ENCODE data around the gene ITGB7. TPM values are rescaled to one million over a fixed set of nuclear protein-coding genes. Genes with fewer than 3 reads are reported as not detected.

The ITGB7 gene
- total and polyA plus RNA-seq, 9 of the 15 experiments (the other 6 are each of a cell fraction or from before 2014, with no cell fraction given): 0.06 to 2.0 (median 0.67) TPM

DNA sequence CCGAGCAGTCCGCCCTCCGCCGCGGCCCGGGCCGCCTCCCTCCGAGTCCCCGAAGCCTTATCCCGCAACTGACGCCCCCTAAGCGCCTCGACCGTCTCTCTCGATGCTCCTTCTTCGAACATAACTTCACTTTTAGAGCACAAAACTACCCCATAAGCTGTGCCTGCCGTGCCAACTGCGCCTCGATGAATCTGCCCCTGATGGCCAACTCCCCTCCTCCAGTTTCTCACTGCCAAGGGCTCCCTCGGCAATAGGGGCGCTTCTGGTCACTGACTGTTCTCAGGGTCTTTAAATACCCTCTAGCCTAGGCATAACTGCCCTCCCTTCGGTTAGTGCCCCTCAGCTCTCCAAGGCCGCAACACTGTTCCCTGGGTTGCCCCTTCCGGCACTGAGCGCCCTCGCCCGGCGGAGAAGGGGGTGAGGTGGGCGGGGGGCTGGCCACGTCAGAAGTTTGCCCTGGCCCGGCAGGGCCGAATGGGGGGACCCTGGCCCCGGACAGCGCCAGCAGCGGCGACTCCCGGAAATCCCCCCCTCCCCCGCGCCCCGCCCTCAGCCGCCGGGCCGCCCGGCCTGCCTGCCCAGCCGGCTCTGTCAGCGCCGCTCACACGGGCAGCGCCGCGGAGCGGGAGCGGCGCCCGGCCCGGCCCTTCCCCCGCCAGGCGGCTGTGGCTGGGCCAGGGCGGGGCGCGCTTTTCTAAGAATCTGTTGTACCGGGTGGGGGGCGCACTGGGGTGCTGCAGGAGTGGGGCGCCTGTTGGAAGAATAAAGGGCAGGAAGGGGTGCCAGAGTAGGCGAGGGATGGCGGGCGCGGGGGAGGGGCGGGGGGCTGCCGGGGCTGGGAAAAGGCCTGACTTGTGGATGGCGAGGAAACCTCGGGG, 14.4 kb upstream of the ITGB7 start (continued):
- TF ChIP-seq POLR2H (tag; IDR thresholded peaks at IDR 0.05; ENCODE audit: low read depth) (no peak), RFX7 (CRISPR knock-in tag; IDR thresholded peaks at IDR 0.05) (no peak), FOS (IDR thresholded peaks at IDR 0.05; ENCODE audit: extremely low read depth, insufficient read length) (no peak), ZFX (CRISPR knock-in tag; IDR thresholded peaks at IDR 0.05) (peak; percentile 85), ERF (CRISPR knock-in tag; IDR thresholded peaks at IDR 0.05) (no peak), TAF7 (tag; IDR thresholded peaks at IDR 0.05) (peak; percentile 79), ZNF592 (IDR thresholded peaks at IDR 0.05) (peak; percentile 60; the same call in 1 of the 2 replicates), TBP (optimal IDR thresholded peaks at IDR 0.05; ENCODE audit: low read depth, low read length) (peak; percentile 45), ZSCAN32 (CRISPR knock-in tag; IDR thresholded peaks at IDR 0.05) (no peak), ZFP1 (CRISPR knock-in tag; IDR thresholded peaks at IDR 0.05) (no peak), ZNF146 (CRISPR knock-in tag; IDR thresholded peaks at IDR 0.05; ENCODE audit: unreplicated experiment) (no peak), NR3C1 (CRISPR knock-in tag; IDR thresholded peaks at IDR 0.05) (no peak), MXI1 (IDR thresholded peaks at IDR 0.05; ENCODE audit: low read depth, low read length) (no peak), KDM2B (CRISPR knock-in tag; IDR thresholded peaks at IDR 0.05) (no peak), ZKSCAN1 (IDR thresholded peaks at IDR 0.05; ENCODE audit: low read depth, low read length) (no peak), SRSF3 (IDR thresholded peaks at IDR 0.05; ENCODE audit: insufficient read depth, low read length) (no peak), MAX (CRISPR knock-in tag; IDR thresholded peaks at IDR 0.05) (no peak), SLC30A9 (CRISPR knock-in tag; IDR thresholded peaks at IDR 0.05) (no peak)
- TF ChIP-seq, protein P1, sequence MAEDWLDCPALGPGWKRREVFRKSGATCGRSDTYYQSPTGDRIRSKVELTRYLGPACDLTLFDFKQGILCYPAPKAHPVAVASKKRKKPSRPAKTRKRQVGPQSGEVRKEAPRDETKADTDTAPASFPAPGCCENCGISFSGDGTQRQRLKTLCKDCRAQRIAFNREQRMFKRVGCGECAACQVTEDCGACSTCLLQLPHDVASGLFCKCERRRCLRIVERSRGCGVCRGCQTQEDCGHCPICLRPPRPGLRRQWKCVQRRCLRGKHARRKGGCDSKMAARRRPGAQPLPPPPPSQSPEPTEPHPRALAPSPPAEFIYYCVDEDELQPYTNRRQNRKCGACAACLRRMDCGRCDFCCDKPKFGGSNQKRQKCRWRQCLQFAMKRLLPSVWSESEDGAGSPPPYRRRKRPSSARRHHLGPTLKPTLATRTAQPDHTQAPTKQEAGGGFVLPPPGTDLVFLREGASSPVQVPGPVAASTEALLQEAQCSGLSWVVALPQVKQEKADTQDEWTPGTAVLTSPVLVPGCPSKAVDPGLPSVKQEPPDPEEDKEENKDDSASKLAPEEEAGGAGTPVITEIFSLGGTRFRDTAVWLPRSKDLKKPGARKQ (CRISPR knock-in tag; IDR thresholded peaks at IDR 0.05): no peak
- TF ChIP-seq, protein P2, sequence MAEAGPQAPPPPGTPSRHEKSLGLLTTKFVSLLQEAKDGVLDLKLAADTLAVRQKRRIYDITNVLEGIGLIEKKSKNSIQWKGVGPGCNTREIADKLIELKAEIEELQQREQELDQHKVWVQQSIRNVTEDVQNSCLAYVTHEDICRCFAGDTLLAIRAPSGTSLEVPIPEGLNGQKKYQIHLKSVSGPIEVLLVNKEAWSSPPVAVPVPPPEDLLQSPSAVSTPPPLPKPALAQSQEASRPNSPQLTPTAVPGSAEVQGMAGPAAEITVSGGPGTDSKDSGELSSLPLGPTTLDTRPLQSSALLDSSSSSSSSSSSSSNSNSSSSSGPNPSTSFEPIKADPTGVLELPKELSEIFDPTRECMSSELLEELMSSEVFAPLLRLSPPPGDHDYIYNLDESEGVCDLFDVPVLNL (CRISPR knock-in tag; IDR thresholded peaks at IDR 0.05; ENCODE audit: low read depth): no peak
